HepG2 (cell line): ENCODE data around the gene FAM120C. TPM values are rescaled to one million over a fixed set of nuclear protein-coding genes. Genes with fewer than 3 reads are reported as not detected.

Experiments
- ATAC-seq: fragments of 200-7000 bp; cut with Tn5 transposase; 3 replicates; pipeline ENCODE4 v1.9.1; 2020; ENCODE audit warnings: mild to moderate bottlenecking, moderate library complexity
- BruUV-seq: library from RNA; stranded (reverse); fragments of 400-500 nt; replicated peaks from 2 replicates; lab custom pipeline; 2021; lab: Mats Ljungman, UMichigan
- CTCF ChIA-PET: fragments of 300-600 bp; formaldehyde crosslinking; extraction: SDS; loops from one replicate; lab custom pipeline; 2021; ENCODE audit warnings: low total read pairs, inconsistent platforms, low intra/inter-chr PET ratio; lab: Yijun Ruan, JAX
- POLR2A ChIA-PET: fragments of 350-600 bp; sonication (Branson Sonifier 250); formaldehyde crosslinking; loops from one replicate; lab custom pipeline; 2020; ENCODE audit warnings: antibody characterized with exemption, inconsistent platforms; lab: Yijun Ruan, JAX
- DNase-seq: peaks from one replicate; pipeline ENCODE4 v3.0.0-alpha.2; 2015; ENCODE audit warnings: low spot score
- FAIRE-seq: peaks from 3 replicates; lab custom pipeline; 2011; peaks lifted over from hg19 to GRCh38; lab: Jason Lieb, UNC
- H2AFZ ChIP-seq: one replicate; pipeline ENCODE4 v1.6.1; 2011; ENCODE audit warnings: low read length, inconsistent platforms
- H3K27ac ChIP-seq: fragments of 300-600 bp; 3 replicates; pipeline ENCODE4 v1.8.0; 2011; ENCODE audit warnings: mixed run types, mild to moderate bottlenecking, mixed read lengths, low read length, inconsistent platforms; ENCODE audit not compliant: insufficient read depth; ENCODE audit errors: extremely low read length
- H3K27me3 ChIP-seq, 2 experiments: fragments of 200-600 bp in 1 of 2; 2 replicates in 1 of 2; 3 replicates in 1 of 2; pipeline versions ENCODE4 v1.6.0 to v1.8.0; 2011; ENCODE audit warnings: low read length in 2 of 2, mild to moderate bottlenecking in 2 of 2, moderate library complexity in 2 of 2, inconsistent platforms in 1 of 2; ENCODE audit not compliant: insufficient read depth in 2 of 2, control insufficient read depth in 1 of 2
- H3K36me3 ChIP-seq, 2 experiments: fragments of 200-600 bp in 1 of 2; replicated peaks in 1 of 2; 2 replicates in 1 of 2; 3 replicates in 1 of 2; pipeline versions ENCODE4 v1.5.1 to v1.8.0; 2011; ENCODE audit warnings: low read length in 2 of 2, inconsistent platforms in 1 of 2; ENCODE audit not compliant: insufficient read depth in 2 of 2, control insufficient read depth in 1 of 2
- H3K4me1 ChIP-seq: 2 replicates; pipeline ENCODE4 v1.5.1; 2012; ENCODE audit warnings: low read length, inconsistent platforms; ENCODE audit not compliant: insufficient read depth
- H3K4me2 ChIP-seq: 2 replicates; pipeline ENCODE4 v1.6.0; 2011; ENCODE audit warnings: low read depth, low read length, inconsistent platforms
- H3K4me3 ChIP-seq, 3 experiments: fragments of 200-600 bp in 1 of 3; sonication (generic), shearing (Covaris generic) in 1 of 3; replicated peaks in 1 of 3; 2 replicates each; pipeline ENCODE4 v1.5.1; 2011 to 2016; ENCODE audit warnings: low read length in 3 of 3, inconsistent platforms in 2 of 3, low read depth in 2 of 3, mild to moderate bottlenecking in 2 of 3, control low read depth in 1 of 3, mixed read lengths in 1 of 3; ENCODE audit not compliant: insufficient read depth in 1 of 3
- H3K79me2 ChIP-seq: one replicate; pipeline ENCODE4 v1.6.1; 2011; ENCODE audit warnings: low read length, inconsistent platforms; ENCODE audit not compliant: insufficient read depth
- H3K9ac ChIP-seq: 2 replicates; pipeline ENCODE4 v1.6.0; 2011; ENCODE audit warnings: mild to moderate bottlenecking, low read depth, low read length, inconsistent platforms; ENCODE audit not compliant: insufficient read depth
- H3K9me3 ChIP-seq: 2 replicates; pipeline ENCODE4 v1.5.1; 2012; ENCODE audit warnings: mild to moderate bottlenecking, low read length
- H4K20me1 ChIP-seq: 2 replicates; pipeline ENCODE4 v1.6.0; 2011; ENCODE audit warnings: inconsistent platforms, mild to moderate bottlenecking, low read length, moderate library complexity; ENCODE audit not compliant: insufficient read depth
- ATF7 ChIP-seq, 2 experiments: fragments of 450-650 bp in 1 of 2; sonication (generic) in 1 of 2; formaldehyde crosslinking in 1 of 2; IDR thresholded peaks; 2 replicates each; pipeline versions ENCODE4 v1.4.0 to v1.6.1; 2016 to 2020; ENCODE audit warnings: antibody characterized with exemption in 1 of 2, mild to moderate bottlenecking in 1 of 2, missing genetic modification reagents in 1 of 2
- CHD2 ChIP-seq: IDR thresholded peaks from 2 replicates; pipeline ENCODE4 v1.6.1; 2011; ENCODE audit warnings: low read depth, low read length, improper control_type of control experiment
- PHF21A ChIP-seq: sonication (generic); formaldehyde crosslinking; IDR thresholded peaks from 2 replicates; pipeline ENCODE4 v1.5.0; 2020; ENCODE audit warnings: mild to moderate bottlenecking, missing genetic modification reagents
- TGIF2 ChIP-seq: IDR thresholded peaks from 2 replicates; pipeline ENCODE4 v1.6.1; 2016; ENCODE audit warnings: control low read depth, missing compliant biosample characterization
- WGBS: methylation state at CpG from one replicate; pipeline ENCODE4 v1.1.6; 2017; ENCODE audit warnings: low lambda C conversion rate; 5-methylcytosine and 5-hydroxymethylcytosine counted together
- in situ Hi-C: cut with HindIII; loops from 2 replicates; pipeline ENCODE4 v1.10.0; 2017; ENCODE audit warnings: low pct_unique_long_range_greater_than_20kb; ENCODE audit not compliant: extremely low pct_ligation_motif_present
- intact Hi-C: fragments of 100-400 bp; cut with micrococcal nuclease; formaldehyde crosslinking; loops from one replicate; pipeline ENCODE4 v1.10.0; 2022; ENCODE audit not compliant: unreplicated experiment
- polyA plus RNA-seq, 8 experiments: library from polyadenylated mRNA; depleted of rRNA in 3 of 8; stranded (reverse) in 7 of 8; unstranded in 1 of 8; fragments of >200 nt; fragmentation: Illumina TruSeq in 4 of 8; extraction: Trizol in 4 of 8; gene quantifications; 2 replicates each; pipeline versions ENCODE4 v1.2.1 to v1.2.3, GENCODE V29; 2011 to 2016; ENCODE audit warnings: low read depth in 4 of 8, missing spikeins in 1 of 8, mixed read lengths in 1 of 8; ENCODE audit not compliant: insufficient read depth in 1 of 8
- total RNA-seq, 5 experiments: library from RNA; depleted of rRNA; stranded (reverse); fragments of >200 nt; fragmentation: Illumina TruSeq; extraction: Trizol; gene quantifications; 2 replicates each; pipeline ENCODE4 v1.2.3, GENCODE V29; 2016; ENCODE audit warnings: low read depth in 1 of 5
- TF ChIP-seq, protein P1 (sequence below): sonication (generic); formaldehyde crosslinking; IDR thresholded peaks from 2 replicates; pipeline ENCODE4 v1.4.0; 2020; ENCODE audit warnings: missing genetic modification reagents
- TF ChIP-seq, protein P2 (sequence below): sonication (generic); formaldehyde crosslinking; IDR thresholded peaks from 2 replicates; pipeline ENCODE4 v1.4.0; 2020; ENCODE audit warnings: missing genetic modification reagents

FAM120C gene
- total and polyA plus RNA-seq, 2 of the 13 experiments (the other 11 are each of a cell fraction or from before 2014, with no cell fraction given), result 4.6 to 7.4 TPM

DNA sequence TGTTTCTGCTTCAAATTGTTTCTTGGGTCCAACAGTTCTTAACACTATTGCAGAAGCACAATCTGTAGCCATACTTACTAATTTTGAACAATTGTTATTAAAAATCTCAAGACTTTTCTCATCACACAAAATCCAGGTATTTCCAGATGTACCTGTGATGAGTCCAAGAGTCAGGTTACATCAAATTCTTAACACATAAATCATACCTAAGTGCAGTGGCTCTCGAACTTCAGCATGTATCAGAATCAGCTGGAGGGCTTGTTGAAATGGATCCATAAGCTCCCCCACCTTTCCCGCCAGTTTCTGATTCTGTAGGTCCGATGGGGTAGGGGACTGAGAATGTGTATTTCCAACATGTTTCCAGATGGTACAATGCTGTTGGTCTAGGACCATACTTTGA, 10.6 kb downstream of the FAM120C start:
- Histone ChIP-seq H3K27ac (no peak overlapping the region), H3K4me3 (no peak overlapping the region), H3K27me3 (no peaks in the 10 kb centered on the region), H3K79me2 (peaks cover 11% of the 10 kb centered on the region), H2AFZ (no peak overlapping the region), H3K9me3 (no peaks in the 10 kb centered on the region), H3K4me1 (0 out of 2 replicates have a peak, but pooled peaks cover under 1% of the 10 kb centered on the region), H4K20me1 (no peaks in the 10 kb centered on the region), H3K4me2 (no peak overlapping the region), H3K36me3 (no peaks in the 10 kb centered on the region), H3K9ac (no peak overlapping the region)
- intact Hi-C loops (no loop called here), in situ Hi-C loops (no loop called here)
- FAIRE-seq (no peak), ATAC-seq (no peak), DNase-seq (no peak)
- TF ChIP-seq TGIF2, result no peak
- TF ChIP-seq, protein P1, sequence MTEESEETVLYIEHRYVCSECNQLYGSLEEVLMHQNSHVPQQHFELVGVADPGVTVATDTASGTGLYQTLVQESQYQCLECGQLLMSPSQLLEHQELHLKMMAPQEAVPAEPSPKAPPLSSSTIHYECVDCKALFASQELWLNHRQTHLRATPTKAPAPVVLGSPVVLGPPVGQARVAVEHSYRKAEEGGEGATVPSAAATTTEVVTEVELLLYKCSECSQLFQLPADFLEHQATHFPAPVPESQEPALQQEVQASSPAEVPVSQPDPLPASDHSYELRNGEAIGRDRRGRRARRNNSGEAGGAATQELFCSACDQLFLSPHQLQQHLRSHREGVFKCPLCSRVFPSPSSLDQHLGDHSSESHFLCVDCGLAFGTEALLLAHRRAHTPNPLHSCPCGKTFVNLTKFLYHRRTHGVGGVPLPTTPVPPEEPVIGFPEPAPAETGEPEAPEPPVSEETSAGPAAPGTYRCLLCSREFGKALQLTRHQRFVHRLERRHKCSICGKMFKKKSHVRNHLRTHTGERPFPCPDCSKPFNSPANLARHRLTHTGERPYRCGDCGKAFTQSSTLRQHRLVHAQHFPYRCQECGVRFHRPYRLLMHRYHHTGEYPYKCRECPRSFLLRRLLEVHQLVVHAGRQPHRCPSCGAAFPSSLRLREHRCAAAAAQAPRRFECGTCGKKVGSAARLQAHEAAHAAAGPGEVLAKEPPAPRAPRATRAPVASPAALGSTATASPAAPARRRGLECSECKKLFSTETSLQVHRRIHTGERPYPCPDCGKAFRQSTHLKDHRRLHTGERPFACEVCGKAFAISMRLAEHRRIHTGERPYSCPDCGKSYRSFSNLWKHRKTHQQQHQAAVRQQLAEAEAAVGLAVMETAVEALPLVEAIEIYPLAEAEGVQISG, result no peak
- POLR2A ChIA-PET, result no interaction called here
- CTCF ChIA-PET, result no interaction called here
- 95% methylated on average over 3 of the region's 3 CpGs for WGBS
- BruUV-seq, result TSS peak; percentile 2

DNA sequence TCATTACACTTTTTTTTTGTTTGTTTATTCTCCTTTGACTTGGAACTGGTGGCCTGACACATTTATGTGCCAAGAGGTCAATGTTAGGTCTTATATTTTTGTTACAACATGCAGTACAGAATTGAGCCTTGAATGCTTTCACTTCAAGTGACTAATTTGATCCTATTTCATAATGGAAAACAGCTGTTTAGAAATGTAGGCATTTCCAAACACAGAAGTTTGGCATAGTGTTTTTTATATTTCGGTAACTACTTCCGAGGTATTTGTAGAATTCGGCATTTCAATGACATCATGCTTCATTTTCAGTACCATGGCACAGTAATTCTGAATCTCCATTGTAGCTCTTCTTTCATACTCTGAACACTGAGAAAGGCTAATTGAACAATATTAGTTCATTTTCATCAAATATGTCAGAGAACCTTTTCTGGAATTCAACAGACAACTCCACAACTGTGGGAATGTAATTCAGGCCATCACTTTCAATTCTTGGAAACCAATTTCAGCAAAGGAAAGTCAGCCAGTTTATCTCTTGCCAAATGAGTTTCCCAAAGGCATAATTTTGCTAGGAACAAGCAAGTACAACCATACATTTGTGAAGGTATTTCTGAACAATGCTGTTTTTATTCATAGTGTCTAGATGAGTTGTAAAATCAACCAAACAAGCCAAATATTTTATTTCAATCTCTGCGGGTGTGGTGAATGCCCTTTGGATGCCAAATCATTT, 11.4 kb downstream of the FAM120C start:
- intact Hi-C loops (no loop called here), in situ Hi-C loops (no loop called here)
- ATAC-seq (no peak), DNase-seq (no peak), FAIRE-seq (peak; percentile 18)
- WGBS, result 94% methylated on average over 4 of the region's 4 CpGs
- Histone ChIP-seq H3K9me3 (no peaks in the 10 kb centered on the region), H3K79me2 (peaks cover 6% of the 10 kb centered on the region), H3K27me3 (no peaks in the 10 kb centered on the region), H3K4me1 (no peaks in the 10 kb centered on the region), H3K4me3 (no peak overlapping the region), H2AFZ (no peak overlapping the region), H3K36me3 (no peaks in the 10 kb centered on the region), H3K9ac (no peak overlapping the region), H3K27ac (no peak overlapping the region), H3K4me2 (no peak overlapping the region), H4K20me1 (no peaks in the 10 kb centered on the region)
- ChIA-PET POLR2A (interaction anchor here (0.8 kb wide), 1 partner anchor 126 kb away, joined by 3 read pairs; no protein-coding TSS in a partner anchor), CTCF (no interaction called here)
- no TSS peak for BruUV-seq
- TF ChIP-seq CHD2 (no peak), ATF7 (IDR thresholded peaks at IDR 0.05) (no peak), ATF7 (CRISPR knock-in tag; IDR thresholded peaks at IDR 0.05) (no peak), PHF21A (CRISPR knock-in tag) (no peak)
- TF ChIP-seq, protein P2, sequence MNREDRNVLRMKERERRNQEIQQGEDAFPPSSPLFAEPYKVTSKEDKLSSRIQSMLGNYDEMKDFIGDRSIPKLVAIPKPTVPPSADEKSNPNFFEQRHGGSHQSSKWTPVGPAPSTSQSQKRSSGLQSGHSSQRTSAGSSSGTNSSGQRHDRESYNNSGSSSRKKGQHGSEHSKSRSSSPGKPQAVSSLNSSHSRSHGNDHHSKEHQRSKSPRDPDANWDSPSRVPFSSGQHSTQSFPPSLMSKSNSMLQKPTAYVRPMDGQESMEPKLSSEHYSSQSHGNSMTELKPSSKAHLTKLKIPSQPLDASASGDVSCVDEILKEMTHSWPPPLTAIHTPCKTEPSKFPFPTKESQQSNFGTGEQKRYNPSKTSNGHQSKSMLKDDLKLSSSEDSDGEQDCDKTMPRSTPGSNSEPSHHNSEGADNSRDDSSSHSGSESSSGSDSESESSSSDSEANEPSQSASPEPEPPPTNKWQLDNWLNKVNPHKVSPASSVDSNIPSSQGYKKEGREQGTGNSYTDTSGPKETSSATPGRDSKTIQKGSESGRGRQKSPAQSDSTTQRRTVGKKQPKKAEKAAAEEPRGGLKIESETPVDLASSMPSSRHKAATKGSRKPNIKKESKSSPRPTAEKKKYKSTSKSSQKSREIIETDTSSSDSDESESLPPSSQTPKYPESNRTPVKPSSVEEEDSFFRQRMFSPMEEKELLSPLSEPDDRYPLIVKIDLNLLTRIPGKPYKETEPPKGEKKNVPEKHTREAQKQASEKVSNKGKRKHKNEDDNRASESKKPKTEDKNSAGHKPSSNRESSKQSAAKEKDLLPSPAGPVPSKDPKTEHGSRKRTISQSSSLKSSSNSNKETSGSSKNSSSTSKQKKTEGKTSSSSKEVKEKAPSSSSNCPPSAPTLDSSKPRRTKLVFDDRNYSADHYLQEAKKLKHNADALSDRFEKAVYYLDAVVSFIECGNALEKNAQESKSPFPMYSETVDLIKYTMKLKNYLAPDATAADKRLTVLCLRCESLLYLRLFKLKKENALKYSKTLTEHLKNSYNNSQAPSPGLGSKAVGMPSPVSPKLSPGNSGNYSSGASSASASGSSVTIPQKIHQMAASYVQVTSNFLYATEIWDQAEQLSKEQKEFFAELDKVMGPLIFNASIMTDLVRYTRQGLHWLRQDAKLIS (CRISPR knock-in tag), result no peak
